BLaER1 (cell line): ENCODE results near the gene RIMS4.

ENCODE experiments used
- H3K27ac ChIP-seq: shearing (Covaris generic); formaldehyde crosslinking; 2 replicates; pipeline ENCODE4 v1.8.1; 2022
- H3K27me3 ChIP-seq: shearing (Covaris generic); formaldehyde crosslinking; 2 replicates; pipeline ENCODE4 v1.8.1; 2022
- H3K36me3 ChIP-seq: shearing (Covaris generic); formaldehyde crosslinking; 2 replicates; pipeline ENCODE4 v1.8.1; 2022
- H3K4me1 ChIP-seq: shearing (Covaris generic); formaldehyde crosslinking; 2 replicates; pipeline ENCODE4 v1.8.1; 2022
- H3K4me2 ChIP-seq: shearing (Covaris generic); formaldehyde crosslinking; 2 replicates; pipeline ENCODE4 v1.8.1; 2022
- H3K4me3 ChIP-seq: shearing (Covaris generic); formaldehyde crosslinking; 2 replicates; pipeline ENCODE4 v1.8.1; 2022
- H3K9ac ChIP-seq: shearing (Covaris generic); formaldehyde crosslinking; 2 replicates; pipeline ENCODE4 v1.8.1; 2022
- H3K9me3 ChIP-seq: shearing (Covaris generic); formaldehyde crosslinking; 2 replicates; pipeline ENCODE4 v1.8.1; 2022
- H4K20me1 ChIP-seq: shearing (Covaris generic); formaldehyde crosslinking; 2 replicates; pipeline ENCODE4 v1.8.1; 2022
- Cebpa-rat ChIP-seq: shearing (Covaris generic); IDR thresholded peaks from 2 replicates; pipeline ENCODE4 v1.8.1; 2022

RIMS4 gene

GRCh38 chr20:44784688-44785087 lies 25.7 kb downstream of the RIMS4 start:
- Histone ChIP-seq H3K4me3 (no peak overlapping the region), H4K20me1 (peaks cover 9% of the 10 kb centered on the region; the same call in 1 of the 2 replicates), H3K9ac (no peak overlapping the region), H3K27ac (no peak overlapping the region), H3K4me1 (no peaks in the 10 kb centered on the region), H3K4me2 (no peak overlapping the region), H3K36me3 (no peaks in the 10 kb centered on the region), H3K9me3 (no peaks in the 10 kb centered on the region), H3K27me3 (no peaks in the 10 kb centered on the region)
- TF ChIP-seq Cebpa-rat = no peak

- no peak for TF ChIP-seq Cebpa-rat
- no peak overlapping the region for H3K4me2 ChIP-seq
- no peaks in the 10 kb centered on the region for H3K9me3 ChIP-seq
- no peaks in the 10 kb centered on the region for H3K36me3 ChIP-seq
- H3K9ac ChIP-seq = no peak overlapping the region
- no peaks in the 10 kb centered on the region for H3K27me3 ChIP-seq
- H3K4me1 ChIP-seq = no peaks in the 10 kb centered on the region
- no peak overlapping the region for H3K27ac ChIP-seq
- no peak overlapping the region for H3K4me3 ChIP-seq
- H4K20me1 ChIP-seq = peaks cover 10% of the 10 kb centered on the region; the same call in 1 of the 2 replicates
Observed at GRCh38 chr20:44781791-44782190, 28.6 kb downstream of the RIMS4 start.

GRCh38 chr20:44781118-44781517 lies 29.2 kb downstream of the RIMS4 start:
- Histone ChIP-seq H3K27ac (no peak overlapping the region), H4K20me1 (peaks cover 16% of the 10 kb centered on the region; the same call in 1 of the 2 replicates), H3K9ac (no peak overlapping the region), H3K4me2 (no peak overlapping the region), H3K4me3 (no peak overlapping the region), H3K36me3 (no peaks in the 10 kb centered on the region), H3K9me3 (no peaks in the 10 kb centered on the region), H3K27me3 (no peaks in the 10 kb centered on the region), H3K4me1 (no peaks in the 10 kb centered on the region)
- no peak for TF ChIP-seq Cebpa-rat

- no peak for TF ChIP-seq Cebpa-rat
- H3K9me3 ChIP-seq = no peaks in the 10 kb centered on the region
Observed at GRCh38 chr20:44780226-44780625, 30.1 kb downstream of the RIMS4 start.

GRCh38 chr20:44776980-44777379 lies 33.4 kb downstream of the RIMS4 start:
- Histone ChIP-seq H3K27me3 (no peaks in the 10 kb centered on the region), H3K27ac (no peak overlapping the region), H3K36me3 (no peaks in the 10 kb centered on the region), H3K4me2 (no peak overlapping the region), H3K9me3 (no peaks in the 10 kb centered on the region), H4K20me1 (peaks cover 14% of the 10 kb centered on the region; the same call in 1 of the 2 replicates), H3K4me3 (no peak overlapping the region), H3K9ac (no peak overlapping the region), H3K4me1 (no peaks in the 10 kb centered on the region)
- TF ChIP-seq Cebpa-rat = no peak

More at GRCh38 chr20:44780226-44780625, 30.1 kb downstream of the RIMS4 start:
- Histone ChIP-seq H3K4me1 (no peaks in the 10 kb centered on the region), H3K4me3 (no peak overlapping the region), H4K20me1 (peaks cover 20% of the 10 kb centered on the region; the same call in 1 of the 2 replicates), H3K27ac (no peak overlapping the region), H3K4me2 (no peak overlapping the region), H3K36me3 (no peaks in the 10 kb centered on the region), H3K27me3 (no peaks in the 10 kb centered on the region), H3K9ac (no peak overlapping the region)

GRCh38 chr20:44773070-44773829 lies 37.1 kb downstream of the RIMS4 start:
- Histone ChIP-seq H3K4me2 (no peak overlapping the region), H3K4me1 (peaks cover 16% of the 10 kb centered on the region), H3K36me3 (no peaks in the 10 kb centered on the region), H3K9me3 (no peaks in the 10 kb centered on the region), H3K9ac (no peak overlapping the region), H4K20me1 (peaks cover 14% of the 10 kb centered on the region; the same call in 1 of the 2 replicates), H3K27me3 (no peaks in the 10 kb centered on the region), H3K27ac (no peak overlapping the region), H3K4me3 (no peak overlapping the region)
- TF ChIP-seq Cebpa-rat = no peak

- H3K27me3 ChIP-seq = no peaks in the 10 kb centered on the region
- H3K4me2 ChIP-seq = no peak overlapping the region
- H3K4me1 ChIP-seq = peaks cover 16% of the 10 kb centered on the region
- no peaks in the 10 kb centered on the region for H3K9me3 ChIP-seq
- H3K9ac ChIP-seq = no peak overlapping the region
- no peak overlapping the region for H3K4me3 ChIP-seq
- no peak overlapping the region for H3K27ac ChIP-seq
- H4K20me1 ChIP-seq = peaks cover 14% of the 10 kb centered on the region; the same call in 1 of the 2 replicates
- no peaks in the 10 kb centered on the region for H3K36me3 ChIP-seq
- no peak for TF ChIP-seq Cebpa-rat
Observed at GRCh38 chr20:44772636-44773035, 37.7 kb downstream of the RIMS4 start.

- Histone ChIP-seq H3K36me3 (no peaks in the 10 kb centered on the region), H3K27ac (no peak overlapping the region), H3K4me2 (no peak overlapping the region), H3K27me3 (no peaks in the 10 kb centered on the region), H3K9ac (no peak overlapping the region), H3K4me3 (no peak overlapping the region), H3K4me1 (peaks cover 16% of the 10 kb centered on the region), H4K20me1 (0 out of 2 replicates have a peak, but pooled peaks cover 7% of the 10 kb centered on the region), H3K9me3 (no peaks in the 10 kb centered on the region)
- TF ChIP-seq Cebpa-rat = no peak
Observed at GRCh38 chr20:44771172-44771535, 39.2 kb downstream of the RIMS4 start.

- H3K4me2 ChIP-seq = no peak overlapping the region
- no peaks in the 10 kb centered on the region for H3K36me3 ChIP-seq
- no peak overlapping the region for H3K4me3 ChIP-seq
- H3K27me3 ChIP-seq = no peaks in the 10 kb centered on the region
- no peak overlapping the region for H3K27ac ChIP-seq
- H3K9ac ChIP-seq = no peak overlapping the region
- H3K9me3 ChIP-seq = no peaks in the 10 kb centered on the region
- 0 out of 2 replicates have a peak, but pooled peaks cover 7% of the 10 kb centered on the region for H4K20me1 ChIP-seq
- H3K4me1 ChIP-seq = peaks cover 16% of the 10 kb centered on the region
- TF ChIP-seq Cebpa-rat = no peak
Observed at GRCh38 chr20:44770484-44771171, 39.7 kb downstream of the RIMS4 start.

- Histone ChIP-seq H3K4me3 (no peak overlapping the region), H3K27me3 (no peaks in the 10 kb centered on the region), H3K9ac (no peak overlapping the region), H4K20me1 (no peaks in the 10 kb centered on the region), H3K4me1 (peaks cover 16% of the 10 kb centered on the region), H3K27ac (no peak overlapping the region), H3K36me3 (no peaks in the 10 kb centered on the region), H3K9me3 (no peaks in the 10 kb centered on the region), H3K4me2 (peak overlapping the region; percentile 6)
- no peak for TF ChIP-seq Cebpa-rat
Observed at GRCh38 chr20:44769481-44769863, 40.9 kb downstream of the RIMS4 start.
